Globus pallidus (tissue), 1 donor: ENCODE measurements around the gene ANK3.

Experiments
- DNase-seq: peaks from one replicate; pipeline ENCODE4 v3.0.0-alpha.2; 2015; ENCODE audit warnings: low spot score

Gene ANK3

DNA sequence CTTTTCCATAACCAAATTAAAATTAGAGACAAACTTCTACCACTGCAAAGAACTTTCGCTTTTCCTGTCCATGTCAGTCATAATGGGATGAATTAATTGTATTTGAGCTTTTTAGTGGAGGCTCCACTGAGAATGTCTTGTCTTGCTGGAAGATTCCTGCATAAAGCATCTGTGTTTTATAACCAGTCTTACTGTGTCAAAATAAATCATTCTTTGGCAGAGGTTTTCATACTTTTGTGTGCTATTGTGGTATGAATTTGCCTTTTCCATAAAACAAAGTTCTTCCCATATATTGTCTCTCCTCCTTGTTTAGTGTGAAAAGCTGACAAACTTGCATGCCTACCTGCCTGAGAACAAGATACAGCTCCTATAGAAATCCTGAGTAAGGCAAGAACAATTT, 358.5 kb downstream of the ANK3 start:
- DNase-seq: no peak

GRCh38 chr10:60029475-60029874, 360.2 kb downstream of the ANK3 start:
- DNase-seq: no peak

GRCh38 chr10:60028081-60028480, 361.6 kb downstream of the ANK3 start:
- no peak for DNase-seq

GRCh38 chr10:60025279-60025678, 364.4 kb downstream of the ANK3 start:
- no peak for DNase-seq

DNA sequence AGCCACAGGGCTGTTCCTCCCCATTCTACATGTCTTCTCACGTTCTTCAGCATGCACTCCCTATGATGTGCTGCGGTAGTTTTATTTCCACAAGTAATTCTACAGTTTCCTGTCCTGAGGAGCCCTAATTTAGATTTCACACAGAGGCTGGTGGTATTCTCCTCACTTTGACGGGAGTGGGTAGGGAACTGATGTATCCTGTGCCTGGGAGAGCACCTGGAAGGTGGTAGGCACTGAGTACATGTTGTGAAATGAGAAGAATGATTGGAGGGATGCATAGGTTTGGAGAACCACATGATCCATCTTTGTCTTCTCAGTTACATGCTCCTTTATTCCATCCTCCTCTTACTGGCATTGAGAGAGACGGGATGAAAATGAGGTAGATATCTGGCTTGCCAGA, 365.2 kb downstream of the ANK3 start:
- DNase-seq: no peak

GRCh38 chr10:60023155-60023877, 366.4 kb downstream of the ANK3 start:
- no peak for DNase-seq

DNA sequence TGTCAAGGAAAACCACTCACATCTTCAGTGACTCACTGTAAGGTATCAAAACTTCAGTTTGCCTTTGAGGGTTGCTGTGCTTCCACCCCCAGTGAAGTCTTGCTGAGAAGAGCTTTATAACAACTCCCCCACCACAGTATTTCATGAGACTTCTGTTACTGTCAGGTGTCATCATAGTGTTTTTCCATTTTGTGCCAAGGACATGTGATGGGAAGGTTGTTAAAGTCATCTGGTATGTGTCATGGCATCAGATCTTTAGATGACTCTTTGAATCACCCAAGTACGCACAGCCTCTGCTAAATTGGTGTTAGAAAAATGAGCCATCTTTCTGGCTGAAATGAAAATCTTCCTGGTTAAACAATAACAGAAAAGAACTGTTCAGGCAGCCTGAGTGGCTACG, 368.3 kb downstream of the ANK3 start:
- no peak for DNase-seq

DNA sequence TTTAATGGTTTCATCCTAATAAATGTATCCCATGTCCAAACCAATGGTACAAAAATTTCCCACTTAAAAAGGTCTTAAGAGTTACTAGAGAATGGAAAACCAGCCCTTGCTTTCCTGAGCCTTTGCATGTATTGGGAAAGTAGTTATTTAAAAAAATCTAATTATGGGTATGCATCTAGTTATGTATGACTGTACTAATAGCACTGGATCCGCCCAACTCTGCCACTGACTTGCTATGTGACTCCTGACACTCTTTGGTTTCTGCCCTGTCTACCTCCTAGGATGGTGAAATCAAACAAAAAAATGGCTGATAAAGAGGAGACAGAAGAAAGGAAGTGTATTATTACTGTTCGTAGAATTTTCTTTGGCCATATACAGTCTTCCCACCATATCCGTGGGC, 372.9 kb downstream of the ANK3 start:
- no peak for DNase-seq

- DNase-seq: no peak
Measured at GRCh38 chr10:60009710-60010383, 379.8 kb downstream of the ANK3 start.

DNA sequence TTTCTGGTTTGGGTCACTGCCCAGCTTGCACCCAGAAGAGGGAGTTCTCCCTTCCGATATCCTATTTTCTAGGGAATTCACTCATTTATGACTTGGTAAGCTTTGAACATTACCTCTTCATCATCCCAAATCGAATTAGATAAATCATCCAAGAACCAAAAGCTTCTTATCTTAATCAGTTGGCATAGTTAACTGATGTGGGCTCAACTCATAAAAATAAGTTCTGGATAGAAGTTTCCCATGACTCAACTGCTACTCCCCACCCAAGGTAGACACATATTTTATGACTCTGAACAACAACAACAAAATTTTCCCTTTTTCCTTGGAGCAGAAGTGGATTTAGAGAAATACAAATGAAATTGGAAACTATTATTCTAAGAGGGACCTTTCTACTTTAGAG, 380.4 kb downstream of the ANK3 start:
- DNase-seq: no peak

DNA sequence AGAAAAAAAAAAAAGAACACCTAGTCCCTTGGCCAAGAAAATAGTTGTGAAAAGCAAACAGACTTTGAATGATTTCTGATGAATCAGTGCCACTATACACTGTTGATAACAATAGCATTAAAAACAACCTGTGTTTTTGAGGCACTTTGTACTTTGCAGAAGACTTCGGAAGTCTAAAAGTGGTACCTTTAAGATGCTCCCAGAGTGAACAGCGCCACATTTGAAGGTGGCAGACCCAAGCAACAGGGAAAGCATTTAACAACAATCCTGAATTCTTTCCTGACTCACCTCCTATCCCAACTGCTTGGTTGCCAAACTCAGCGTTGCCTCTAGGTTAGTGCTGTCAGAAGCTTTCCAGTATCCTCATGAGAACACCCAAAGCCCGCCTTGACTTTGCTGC, 380.9 kb downstream of the ANK3 start:
- no peak for DNase-seq

- no peak for DNase-seq
Measured at GRCh38 chr10:60006062-60006461, 383.6 kb downstream of the ANK3 start.

- no peak for DNase-seq
Measured at GRCh38 chr10:60003651-60004523, 385.8 kb downstream of the ANK3 start.

DNA sequence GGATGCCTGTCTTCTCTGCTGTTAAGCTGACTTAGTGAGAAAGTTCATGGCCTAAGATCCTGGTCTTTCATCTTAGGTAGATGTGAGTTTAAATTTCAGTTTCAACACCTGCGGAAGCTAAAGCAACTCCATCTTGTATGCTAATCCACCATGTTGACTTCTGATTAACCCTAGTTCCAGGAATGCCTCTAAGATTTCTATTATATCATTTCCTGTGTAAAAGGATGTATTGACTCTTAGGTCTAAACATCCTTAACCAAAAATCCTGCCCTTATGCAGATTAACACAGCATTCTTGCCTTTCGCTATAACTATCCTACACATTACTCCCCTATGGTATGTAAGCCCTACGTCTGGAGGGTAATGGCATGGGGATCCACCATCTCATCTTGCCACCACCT, 388.9 kb downstream of the ANK3 start:
- no peak for DNase-seq

GRCh38 chr10:59997827-59998525, 391.7 kb downstream of the ANK3 start:
- DNase-seq: no peak

DNA sequence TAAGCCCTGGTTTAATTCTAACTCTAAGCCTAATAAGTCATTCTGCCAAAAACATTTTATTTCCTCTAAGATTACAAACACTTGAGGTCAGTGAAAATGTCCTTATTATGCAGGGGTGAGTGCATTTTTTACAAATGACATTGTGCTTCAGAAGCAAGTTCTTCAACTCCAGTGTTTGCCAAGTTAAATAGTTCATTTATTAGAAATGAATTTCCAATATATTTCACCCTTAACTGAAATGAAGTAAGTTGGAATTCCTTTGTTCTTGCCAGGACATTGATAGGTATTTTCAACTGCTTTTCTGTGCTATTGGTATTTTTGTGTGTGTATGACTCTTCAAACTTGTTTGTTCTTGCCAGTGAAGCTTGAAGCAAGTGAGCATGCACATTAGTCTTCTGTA, 393.8 kb downstream of the ANK3 start:
- no peak for DNase-seq

DNA sequence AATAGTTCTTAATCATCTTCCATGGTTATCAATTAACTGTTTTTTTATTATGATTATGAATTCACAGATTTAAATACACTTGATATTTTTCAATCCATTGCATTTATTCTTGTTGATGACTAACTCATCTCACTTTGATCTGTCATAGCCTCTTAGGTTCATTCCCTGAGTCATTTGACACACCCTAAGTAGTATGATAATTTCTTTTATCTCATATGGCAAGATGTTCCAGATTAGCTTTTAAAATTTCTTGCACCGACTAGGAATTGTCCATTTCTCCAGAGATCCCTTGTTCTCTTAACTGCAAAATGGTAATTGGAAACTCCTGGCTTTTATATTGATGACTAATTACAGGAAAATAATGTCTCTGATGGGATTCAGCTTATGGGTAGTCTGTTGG, 395.7 kb downstream of the ANK3 start:
- no peak for DNase-seq

DNA sequence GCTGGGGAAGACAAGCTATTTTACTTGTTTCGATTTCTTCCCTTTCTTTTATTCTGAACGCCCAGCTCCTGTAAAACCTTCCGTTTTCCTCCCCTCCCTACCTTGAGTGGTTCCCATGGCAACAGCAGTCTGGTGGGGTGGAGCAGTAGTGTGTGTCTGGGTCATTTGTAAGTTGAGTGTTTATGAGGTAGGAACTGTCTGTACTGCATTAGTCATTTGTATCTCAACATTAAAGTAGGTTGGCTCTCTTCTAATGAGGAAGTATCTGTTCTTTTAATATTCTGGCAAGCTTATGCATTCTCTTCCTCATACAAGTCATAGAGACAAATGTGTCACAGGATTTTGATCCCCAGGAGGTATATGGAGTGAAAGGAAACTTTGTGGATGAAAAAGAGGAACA, 398.0 kb downstream of the ANK3 start:
- peak; percentile 2 for DNase-seq

GRCh38 chr10:59991117-59991516, 398.6 kb downstream of the ANK3 start:
- DNase-seq: no peak

- DNase-seq: no peak
Measured at GRCh38 chr10:59985639-59986038, 404.0 kb downstream of the ANK3 start.

DNA sequence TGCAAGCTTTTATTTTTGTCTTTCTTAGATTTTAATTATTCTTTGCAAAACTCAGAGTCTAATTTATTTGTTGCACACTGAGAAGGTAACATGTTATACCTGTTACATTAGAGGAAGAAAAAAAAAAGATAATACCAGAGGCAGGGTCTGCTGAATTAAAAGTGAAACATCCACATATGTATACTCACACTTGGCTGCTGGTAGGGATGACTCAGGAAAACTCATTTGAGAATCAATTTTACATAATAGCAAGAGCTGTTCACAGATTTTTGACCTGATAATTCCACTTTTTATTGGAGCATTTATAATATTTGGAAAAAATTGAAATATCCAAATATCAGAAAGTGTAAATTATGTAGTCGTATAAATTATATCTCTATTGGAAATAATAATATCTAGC, 405.3 kb downstream of the ANK3 start:
- DNase-seq: no peak

GRCh38 chr10:59980356-59980755, 409.3 kb downstream of the ANK3 start:
- no peak for DNase-seq
